HepG2 (cell line): ENCODE measurements around the gene CH25H. TPM values are rescaled to one million over a fixed set of nuclear protein-coding genes. Genes with fewer than 3 reads are reported as not detected.

Source experiments
- ATAC-seq: fragments of 200-7000 bp; cut with Tn5 transposase; 3 replicates; pipeline ENCODE4 v1.9.1; 2020; ENCODE audit warnings: mild to moderate bottlenecking, moderate library complexity
- BruUV-seq: library from RNA; stranded (reverse); fragments of 400-500 nt; replicated peaks from 2 replicates; lab custom pipeline; 2021; lab: Mats Ljungman, UMichigan
- CTCF ChIA-PET: fragments of 300-600 bp; formaldehyde crosslinking; extraction: SDS; loops from one replicate; lab custom pipeline; 2021; ENCODE audit warnings: low total read pairs, inconsistent platforms, low intra/inter-chr PET ratio; lab: Yijun Ruan, JAX
- POLR2A ChIA-PET: fragments of 350-600 bp; sonication (Branson Sonifier 250); formaldehyde crosslinking; loops from one replicate; lab custom pipeline; 2020; ENCODE audit warnings: antibody characterized with exemption, inconsistent platforms; lab: Yijun Ruan, JAX
- DNase-seq: peaks from one replicate; pipeline ENCODE4 v3.0.0-alpha.2; 2015; ENCODE audit warnings: low spot score
- FAIRE-seq: peaks from 3 replicates; lab custom pipeline; 2011; peaks lifted over from hg19 to GRCh38; lab: Jason Lieb, UNC
- H2AFZ ChIP-seq: one replicate; pipeline ENCODE4 v1.6.1; 2011; ENCODE audit warnings: low read length, inconsistent platforms
- H3K27ac ChIP-seq: fragments of 300-600 bp; 3 replicates; pipeline ENCODE4 v1.8.0; 2011; ENCODE audit warnings: mixed run types, mild to moderate bottlenecking, mixed read lengths, low read length, inconsistent platforms; ENCODE audit not compliant: insufficient read depth; ENCODE audit errors: extremely low read length
- H3K27me3 ChIP-seq, 2 experiments: fragments of 200-600 bp in 1 of 2; 2 replicates in 1 of 2; 3 replicates in 1 of 2; pipeline versions ENCODE4 v1.6.0 to v1.8.0; 2011; ENCODE audit warnings: low read length in 2 of 2, mild to moderate bottlenecking in 2 of 2, moderate library complexity in 2 of 2, inconsistent platforms in 1 of 2; ENCODE audit not compliant: insufficient read depth in 2 of 2, control insufficient read depth in 1 of 2
- H3K36me3 ChIP-seq, 2 experiments: fragments of 200-600 bp in 1 of 2; replicated peaks in 1 of 2; 2 replicates in 1 of 2; 3 replicates in 1 of 2; pipeline versions ENCODE4 v1.5.1 to v1.8.0; 2011; ENCODE audit warnings: low read length in 2 of 2, inconsistent platforms in 1 of 2; ENCODE audit not compliant: insufficient read depth in 2 of 2, control insufficient read depth in 1 of 2
- H3K4me1 ChIP-seq: 2 replicates; pipeline ENCODE4 v1.5.1; 2012; ENCODE audit warnings: low read length, inconsistent platforms; ENCODE audit not compliant: insufficient read depth
- H3K4me2 ChIP-seq: 2 replicates; pipeline ENCODE4 v1.6.0; 2011; ENCODE audit warnings: low read depth, low read length, inconsistent platforms
- H3K4me3 ChIP-seq, 3 experiments: fragments of 200-600 bp in 1 of 3; sonication (generic), shearing (Covaris generic) in 1 of 3; replicated peaks in 1 of 3; 2 replicates each; pipeline ENCODE4 v1.5.1; 2011 to 2016; ENCODE audit warnings: low read length in 3 of 3, inconsistent platforms in 2 of 3, low read depth in 2 of 3, mild to moderate bottlenecking in 2 of 3, control low read depth in 1 of 3, mixed read lengths in 1 of 3; ENCODE audit not compliant: insufficient read depth in 1 of 3
- H3K79me2 ChIP-seq: one replicate; pipeline ENCODE4 v1.6.1; 2011; ENCODE audit warnings: low read length, inconsistent platforms; ENCODE audit not compliant: insufficient read depth
- H3K9ac ChIP-seq: 2 replicates; pipeline ENCODE4 v1.6.0; 2011; ENCODE audit warnings: mild to moderate bottlenecking, low read depth, low read length, inconsistent platforms; ENCODE audit not compliant: insufficient read depth
- H3K9me3 ChIP-seq: 2 replicates; pipeline ENCODE4 v1.5.1; 2012; ENCODE audit warnings: mild to moderate bottlenecking, low read length
- H4K20me1 ChIP-seq: 2 replicates; pipeline ENCODE4 v1.6.0; 2011; ENCODE audit warnings: inconsistent platforms, mild to moderate bottlenecking, low read length, moderate library complexity; ENCODE audit not compliant: insufficient read depth
- HOXD1 ChIP-seq: sonication (generic); formaldehyde crosslinking; IDR thresholded peaks from 2 replicates; pipeline ENCODE4 v1.5.0; 2020; ENCODE audit warnings: missing genetic modification reagents
- KAT2B ChIP-seq: fragments of 150-350 bp; IDR thresholded peaks from 2 replicates; pipeline ENCODE4 v1.6.1; 2014; ENCODE audit warnings: low read depth, low read length, borderline replicate concordance
- MED13 ChIP-seq: sonication (generic); formaldehyde crosslinking; IDR thresholded peaks from 2 replicates; pipeline ENCODE4 v1.5.0; 2020; ENCODE audit warnings: missing genetic modification reagents
- NCOA5 ChIP-seq: sonication (generic); formaldehyde crosslinking; IDR thresholded peaks from 2 replicates; pipeline ENCODE4 v1.4.0; 2020; ENCODE audit warnings: missing genetic modification reagents
- RBM39 ChIP-seq: fragments of 200-400 bp; formaldehyde crosslinking; IDR thresholded peaks from one replicate; pipeline ENCODE4 v1.6.1; 2018; ENCODE audit warnings: antibody characterized with exemption, mild to moderate bottlenecking, low read depth, low read length; ENCODE audit not compliant: poor library complexity, severe bottlenecking
- SSRP1 ChIP-seq: IDR thresholded peaks from 2 replicates; pipeline ENCODE4 v1.6.1; 2016; ENCODE audit warnings: control low read depth
- TEAD2 ChIP-seq: sonication (generic); formaldehyde crosslinking; IDR thresholded peaks from 2 replicates; pipeline ENCODE4 v1.9.0; 2021; ENCODE audit warnings: missing genetic modification reagents
- ZFP90 ChIP-seq: sonication (generic); formaldehyde crosslinking; IDR thresholded peaks from 2 replicates; pipeline ENCODE4 v1.8.0; 2022; ENCODE audit warnings: missing genetic modification reagents, mild to moderate bottlenecking, inconsistent platforms, borderline replicate concordance
- ZNF232 ChIP-seq: sonication (generic); formaldehyde crosslinking; IDR thresholded peaks from 2 replicates; pipeline ENCODE4 v1.4.0; 2020; ENCODE audit warnings: missing genetic modification reagents, borderline replicate concordance
- ZNF280B ChIP-seq: sonication (generic); formaldehyde crosslinking; IDR thresholded peaks from 2 replicates; pipeline ENCODE4 v1.5.0; 2020; ENCODE audit warnings: missing genetic modification reagents, mild to moderate bottlenecking, borderline replicate concordance
- ZNF282 ChIP-seq: fragments of 450-650 bp; IDR thresholded peaks from 2 replicates; pipeline ENCODE4 v1.6.1; 2018; ENCODE audit not compliant: partially characterized antibody
- ZNF558 ChIP-seq: sonication (generic); formaldehyde crosslinking; IDR thresholded peaks from 2 replicates; pipeline ENCODE4 v1.9.0; 2022; ENCODE audit warnings: mild to moderate bottlenecking, missing genetic modification reagents, borderline replicate concordance
- ZNF609 ChIP-seq: sonication (generic); formaldehyde crosslinking; IDR thresholded peaks from 2 replicates; pipeline ENCODE4 v1.4.0; 2020; ENCODE audit warnings: mild to moderate bottlenecking, missing genetic modification reagents, borderline replicate concordance
- ZNF644 ChIP-seq: IDR thresholded peaks from 2 replicates; pipeline ENCODE4 v1.6.1; 2016; ENCODE audit warnings: low read depth
- WGBS: methylation state at CpG from one replicate; pipeline ENCODE4 v1.1.6; 2017; ENCODE audit warnings: low lambda C conversion rate; 5-methylcytosine and 5-hydroxymethylcytosine counted together
- in situ Hi-C: cut with HindIII; loops from 2 replicates; pipeline ENCODE4 v1.10.0; 2017; ENCODE audit warnings: low pct_unique_long_range_greater_than_20kb; ENCODE audit not compliant: extremely low pct_ligation_motif_present
- intact Hi-C: fragments of 100-400 bp; cut with micrococcal nuclease; formaldehyde crosslinking; loops from one replicate; pipeline ENCODE4 v1.10.0; 2022; ENCODE audit not compliant: unreplicated experiment
- polyA plus RNA-seq, 8 experiments: library from polyadenylated mRNA; depleted of rRNA in 3 of 8; stranded (reverse) in 7 of 8; unstranded in 1 of 8; fragments of >200 nt; fragmentation: Illumina TruSeq in 4 of 8; extraction: Trizol in 4 of 8; gene quantifications; 2 replicates each; pipeline versions ENCODE4 v1.2.1 to v1.2.3, GENCODE V29; 2011 to 2016; ENCODE audit warnings: low read depth in 4 of 8, missing spikeins in 1 of 8, mixed read lengths in 1 of 8; ENCODE audit not compliant: insufficient read depth in 1 of 8
- total RNA-seq, 5 experiments: library from RNA; depleted of rRNA; stranded (reverse); fragments of >200 nt; fragmentation: Illumina TruSeq; extraction: Trizol; gene quantifications; 2 replicates each; pipeline ENCODE4 v1.2.3, GENCODE V29; 2016; ENCODE audit warnings: low read depth in 1 of 5

CH25H gene
- total and polyA plus RNA-seq, 2 of the 13 experiments (the other 11 are each of a cell fraction or from before 2014, with no cell fraction given), result not detected

GRCh38 chr10:89235073-89235798 lies 28.1 kb upstream of the CH25H start (continued):
- TF ChIP-seq ZNF280B (CRISPR knock-in tag) (no peak), ZNF282 (no peak)

GRCh38 chr10:89233033-89233432 lies 25.9 kb upstream of the CH25H start:
- H3K27me3 ChIP-seq, result no peaks in the 10 kb centered on the region
- FAIRE-seq (no peak), ATAC-seq (no peak), DNase-seq (no peak)
- H3K9ac ChIP-seq, result no peak overlapping the region
- no peak overlapping the region for H3K27ac ChIP-seq
- in situ Hi-C loops (no loop called here), intact Hi-C loops (no loop called here)
- 93% methylated on average over 2 of the region's 2 CpGs for WGBS
- no peak overlapping the region for H3K4me3 ChIP-seq
- no TSS peak for BruUV-seq
- TF ChIP-seq ZNF644 (CRISPR knock-in tag) (no peak), TEAD2 (CRISPR knock-in tag) (no peak), KAT2B (no peak), NCOA5 (CRISPR knock-in tag) (no peak), SSRP1 (CRISPR knock-in tag) (no peak), RBM39 (no peak), HOXD1 (CRISPR knock-in tag) (no peak), ZNF558 (CRISPR knock-in tag) (no peak), ZFP90 (CRISPR knock-in tag) (no peak), MED13 (CRISPR knock-in tag) (no peak), ZNF232 (no peak), ZNF609 (CRISPR knock-in tag) (no peak)
- H3K36me3 ChIP-seq, result peaks cover 0 to 9% of the 10 kb centered on the region in 2 experiments; a peak in 2 of 5 replicates
- no peaks in the 10 kb centered on the region for H3K79me2 ChIP-seq
- H3K4me1 ChIP-seq, result no peaks in the 10 kb centered on the region
- H3K9me3 ChIP-seq, result no peaks in the 10 kb centered on the region
- ChIA-PET POLR2A (no interaction called here), CTCF (no interaction called here)
- H3K4me2 ChIP-seq, result no peak overlapping the region
- no peaks in the 10 kb centered on the region for H4K20me1 ChIP-seq
- no peak overlapping the region for H2AFZ ChIP-seq
